H1 (cell line): ENCODE measurements around the gene POLN. TPM values are rescaled to one million over a fixed set of nuclear protein-coding genes. Genes with fewer than 3 reads are reported as not detected.

Experiments
- BACH1 ChIP-seq: IDR thresholded peaks from 2 replicates; pipeline ENCODE4 v1.6.1; 2012; ENCODE audit warnings: low read length, improper control_type of control experiment
- BCL11A ChIP-seq, 2 experiments: IDR thresholded peaks; one replicate each; pipeline ENCODE4 v1.6.1; 2011; ENCODE audit warnings: low read depth in 2 of 2, low read length in 2 of 2, mild to moderate bottlenecking in 2 of 2
- CHD1 ChIP-seq: IDR thresholded peaks from 2 replicates; pipeline ENCODE4 v1.6.1; 2012; ENCODE audit warnings: low read depth, low read length, improper control_type of control experiment
- CTBP2 ChIP-seq: IDR thresholded peaks from 2 replicates; pipeline ENCODE4 v1.7.0; 2011; ENCODE audit warnings: borderline replicate concordance, mild to moderate bottlenecking, moderate library complexity, mixed read lengths, low read length; ENCODE audit not compliant: insufficient read depth, insufficient read length
- EZH2 ChIP-seq: fragments of 200-600 bp; sonication (generic); IDR thresholded peaks from 2 replicates; pipeline ENCODE4 v1.7.1; 2012; ENCODE audit warnings: low read depth, mild to moderate bottlenecking, moderate library complexity, low read length, inconsistent platforms; ENCODE audit not compliant: severe bottlenecking
- PHF8 ChIP-seq: fragments of 200-600 bp; sonication (generic); conservative IDR thresholded peaks from 2 replicates; pipeline ENCODE4 v1.7.1; 2012; ENCODE audit warnings: low read depth, mild to moderate bottlenecking, inconsistent platforms, low read length, moderate library complexity
- RAD21 ChIP-seq, 2 experiments: IDR thresholded peaks in 1 of 2; conservative IDR thresholded peaks in 1 of 2; 2 replicates each; pipeline ENCODE4 v1.6.1; 2011; ENCODE audit warnings: low read depth in 2 of 2, low read length in 2 of 2, improper control_type of control experiment in 1 of 2, inconsistent platforms in 1 of 2, mild to moderate bottlenecking in 1 of 2, moderate library complexity in 1 of 2
- SIN3A ChIP-seq, 2 experiments: IDR thresholded peaks in 1 of 2; conservative IDR thresholded peaks in 1 of 2; 2 replicates each; pipeline ENCODE4 v1.6.1; 2011 to 2012; ENCODE audit warnings: low read length in 2 of 2, improper control_type of control experiment in 1 of 2, low read depth in 1 of 2, mild to moderate bottlenecking in 1 of 2
- SP1 ChIP-seq: IDR thresholded peaks from 2 replicates; pipeline ENCODE4 v1.6.1; 2011; ENCODE audit warnings: low read depth, low read length
- TCF12 ChIP-seq: IDR thresholded peaks from 2 replicates; pipeline ENCODE4 v1.6.1; 2011; ENCODE audit warnings: low read depth, mild to moderate bottlenecking, low read length
- ZNF274 ChIP-seq: IDR thresholded peaks from 2 replicates; pipeline ENCODE4 v1.7.0; 2012; ENCODE audit warnings: low read length, borderline replicate concordance; ENCODE audit errors: extremely low read depth
- polyA plus RNA-seq, 7 experiments: library from polyadenylated mRNA; depleted of rRNA in 3 of 7; stranded (reverse) in 5 of 7; unstranded in 2 of 7; fragments of >200 nt in 5 of 7; fragments of 200-250 nt in 2 of 7; gene quantifications; 1 replicate in 5 of 7; 2 replicates in 1 of 7; 4 replicates in 1 of 7; pipeline versions ENCODE4 v1.2.1 to v1.2.3, GENCODE V29; 2011 to 2013; ENCODE audit warnings: missing spikeins in 2 of 7, mixed read lengths in 2 of 7
- total RNA-seq: library from RNA; stranded (reverse); fragmentation: NEBNext Ultra II Directional; extraction: Animal tissue kit (Norgen Biotek cat#: 25700); gene quantifications from 2 replicates; pipeline ENCODE4 v1.2.1, GENCODE V29; 2021

Gene POLN
- total and polyA plus RNA-seq, 2 of the 8 experiments (the other 6 are each of a cell fraction or from before 2014, with no cell fraction given): 0.98 to 1.5 TPM

- no peak for TF ChIP-seq CHD1
- no peak for TF ChIP-seq BACH1
- TF ChIP-seq TCF12: no peak
- no peak for TF ChIP-seq CTBP2
- TF ChIP-seq EZH2: no peak
- TF ChIP-seq BCL11A (IDR thresholded peaks at IDR 0.05; ENCODE audit: low read depth in 2 of 2, low read length in 2 of 2): no peak
- TF ChIP-seq SIN3A (conservative IDR thresholded peaks at IDR 0.05 in 1 of 2, IDR thresholded peaks at IDR 0.05 in 1 of 2; ENCODE audit: low read depth in 1 of 2, low read length in 2 of 2): no peak
- no peak for TF ChIP-seq ZNF274
- TF ChIP-seq RAD21 (IDR thresholded peaks at IDR 0.05 in 1 of 2, conservative IDR thresholded peaks at IDR 0.05 in 1 of 2; ENCODE audit: low read depth in 2 of 2, low read length in 2 of 2): no peak
- TF ChIP-seq SP1: no peak
- TF ChIP-seq PHF8: no peak
- TF ChIP-seq, all 59 proteins: peak for 0
Measured at GRCh38 chr4:2250357-2251072, 8.6 kb upstream of the POLN start (continued).
